ENCODE measurements around the gene TLL2. TPM values are rescaled to one million over a fixed set of nuclear protein-coding genes. Genes with fewer than 3 reads are reported as not detected.

TLL2 gene
- polyA plus RNA-seq, 3 donors, result not detected

DNA sequence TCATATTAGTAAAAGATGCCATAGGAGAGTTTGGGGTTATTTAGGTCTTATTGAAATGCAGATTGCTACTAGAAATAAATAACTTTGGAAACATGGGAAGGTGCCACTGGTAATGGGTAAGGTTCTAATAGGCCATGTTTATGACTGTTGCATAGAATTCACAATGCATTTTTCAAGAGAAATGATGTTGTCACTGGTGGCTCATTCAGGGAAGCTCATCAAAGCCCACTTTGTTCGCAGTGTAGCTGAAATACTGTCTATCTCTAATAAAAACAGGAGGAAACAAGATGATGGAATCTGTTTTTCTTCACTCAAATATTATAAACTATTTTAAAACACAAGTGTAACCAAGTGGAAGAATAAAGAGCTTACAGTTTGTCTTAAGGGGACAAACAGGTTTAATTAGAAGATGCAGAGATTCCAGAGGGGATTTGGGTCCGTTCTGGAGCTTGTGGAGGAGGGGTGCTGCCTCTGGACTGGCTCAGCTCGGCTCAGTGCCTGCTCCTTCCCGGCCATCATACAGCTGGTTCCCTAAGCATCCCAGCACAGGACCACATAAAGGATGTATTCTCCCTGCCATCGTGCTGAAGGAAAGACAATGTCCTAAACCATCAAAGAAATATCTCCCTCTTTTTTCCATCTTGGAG, 175.3 kb downstream of the TLL2 start:
- no peak overlapping the region for H3K27ac Mint-ChIP-seq

DNA sequence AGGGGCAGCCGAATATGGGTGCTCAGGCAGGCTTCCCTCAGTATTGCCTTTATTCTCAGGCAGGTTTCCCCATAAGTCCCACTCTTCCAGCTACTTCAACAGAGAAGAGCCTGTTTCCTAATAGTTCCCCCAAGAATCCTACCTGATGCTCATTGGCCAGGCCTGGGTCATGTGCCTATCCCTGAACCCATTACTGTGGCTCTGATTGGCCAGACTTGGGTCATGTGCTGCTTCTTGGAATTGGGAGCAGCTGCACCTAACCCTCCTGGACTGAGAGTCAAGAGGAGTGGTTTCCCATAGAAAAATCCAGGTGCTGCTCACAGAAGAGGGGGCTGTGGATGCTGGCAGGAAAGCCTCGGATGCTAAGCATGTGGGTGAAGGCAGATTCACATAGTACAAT, 176.6 kb downstream of the TLL2 start:
- TF ChIP-seq, protein P1, sequence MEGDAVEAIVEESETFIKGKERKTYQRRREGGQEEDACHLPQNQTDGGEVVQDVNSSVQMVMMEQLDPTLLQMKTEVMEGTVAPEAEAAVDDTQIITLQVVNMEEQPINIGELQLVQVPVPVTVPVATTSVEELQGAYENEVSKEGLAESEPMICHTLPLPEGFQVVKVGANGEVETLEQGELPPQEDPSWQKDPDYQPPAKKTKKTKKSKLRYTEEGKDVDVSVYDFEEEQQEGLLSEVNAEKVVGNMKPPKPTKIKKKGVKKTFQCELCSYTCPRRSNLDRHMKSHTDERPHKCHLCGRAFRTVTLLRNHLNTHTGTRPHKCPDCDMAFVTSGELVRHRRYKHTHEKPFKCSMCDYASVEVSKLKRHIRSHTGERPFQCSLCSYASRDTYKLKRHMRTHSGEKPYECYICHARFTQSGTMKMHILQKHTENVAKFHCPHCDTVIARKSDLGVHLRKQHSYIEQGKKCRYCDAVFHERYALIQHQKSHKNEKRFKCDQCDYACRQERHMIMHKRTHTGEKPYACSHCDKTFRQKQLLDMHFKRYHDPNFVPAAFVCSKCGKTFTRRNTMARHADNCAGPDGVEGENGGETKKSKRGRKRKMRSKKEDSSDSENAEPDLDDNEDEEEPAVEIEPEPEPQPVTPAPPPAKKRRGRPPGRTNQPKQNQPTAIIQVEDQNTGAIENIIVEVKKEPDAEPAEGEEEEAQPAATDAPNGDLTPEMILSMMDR (IDR thresholded peaks at IDR 0.05), result no peak
- Mint-ChIP-seq H3K36me3 (no peaks in the 10 kb centered on the region), H3K4me1 (peaks cover 5% of the 10 kb centered on the region), H3K27ac (no peak overlapping the region), H3K9me3 (peaks cover 0 to 2% (median 0%) of the 10 kb centered on the region in 7 donors), H3K27me3 (ENCODE audit: low read depth in 3 of 3) (peaks cover 0 to 6% (median 0%) of the 10 kb centered on the region in 3 donors), H3K4me3 (no peak overlapping the region)
- intact Hi-C loops (cut with micrococcal nuclease), result no loop called here
- WGBS (ENCODE audit: insufficient coverage), result no CpG with 5 or more reads among the region's 2 CpGs
- H3K27me3 ChIP-seq (ENCODE audit: control insufficient read depth in 2 of 2, insufficient read depth in 2 of 2, low read length in 2 of 2), result no peaks in the 10 kb centered on the region
- no peak overlapping the region for H3K9ac ChIP-seq (ENCODE audit: insufficient read depth, low read length, poor library complexity, severe bottlenecking)
- no peaks in the 10 kb centered on the region for H3K79me2 ChIP-seq (ENCODE audit: insufficient read depth, low read length)
- H2AFZ ChIP-seq (ENCODE audit: insufficient read depth, low read depth, low read length, poor library complexity, severe bottlenecking), result no peak overlapping the region
- H3K36me3 ChIP-seq (replicated peaks in 1 of 2; ENCODE audit: control insufficient read depth in 1 of 2, insufficient read depth in 2 of 2, low read length in 2 of 2), result no peaks in the 10 kb centered on the region
- DNase-seq, result no peak
- no peaks in the 10 kb centered on the region for H3K9me3 ChIP-seq (replicated peaks in 1 of 2; ENCODE audit: control insufficient read depth in 1 of 2, insufficient read depth in 1 of 2, low read length in 2 of 2)
- no peak overlapping the region for H3K4me2 ChIP-seq (replicated peaks; ENCODE audit: extremely low read depth, low read length, poor library complexity, severe bottlenecking)
- no peaks in the 10 kb centered on the region for H4K20me1 ChIP-seq (ENCODE audit: insufficient read depth, low read length)
- H3K4me3 ChIP-seq (replicated peaks in 1 of 3; ENCODE audit: low read depth in 2 of 3, low read length in 3 of 3), result no peak overlapping the region
- H3K27ac ChIP-seq (ENCODE audit: low read depth in 1 of 2, low read length in 2 of 2), result no peak overlapping the region
- H3K4me1 ChIP-seq (ENCODE audit: control insufficient read depth in 1 of 2, insufficient read depth in 2 of 2, low read length in 2 of 2), result no peaks in the 10 kb centered on the region

More for the DNA sequence above, 175.3 kb downstream of the TLL2 start:
- H4K20me1 ChIP-seq (ENCODE audit: insufficient read depth, low read length), result no peaks in the 10 kb centered on the region
- H3K9me3 ChIP-seq (replicated peaks in 1 of 2; ENCODE audit: control insufficient read depth in 1 of 2, insufficient read depth in 1 of 2, low read length in 2 of 2), result no peaks in the 10 kb centered on the region
- H3K4me1 ChIP-seq (ENCODE audit: control insufficient read depth in 1 of 2, insufficient read depth in 2 of 2, low read length in 2 of 2), result no peaks in the 10 kb centered on the region
- no peak overlapping the region for H2AFZ ChIP-seq (ENCODE audit: insufficient read depth, low read depth, low read length, poor library complexity, severe bottlenecking)
- no peak overlapping the region for H3K4me3 ChIP-seq (replicated peaks in 1 of 3; ENCODE audit: low read depth in 2 of 3, low read length in 3 of 3)
- 0% methylated on average over 1 of the region's 5 CpGs for WGBS (ENCODE audit: insufficient coverage)
- Mint-ChIP-seq H3K4me1 (peaks cover 5% of the 10 kb centered on the region), H3K27me3 (ENCODE audit: low read depth in 3 of 3) (peaks cover 0 to 6% (median 0%) of the 10 kb centered on the region in 3 donors), H3K9me3 (peaks cover 0 to 2% (median 0%) of the 10 kb centered on the region in 7 donors), H3K4me3 (no peak overlapping the region), H3K36me3 (no peaks in the 10 kb centered on the region)
- intact Hi-C loops (cut with micrococcal nuclease), result no loop called here
- H3K9ac ChIP-seq (ENCODE audit: insufficient read depth, low read length, poor library complexity, severe bottlenecking), result no peak overlapping the region
- H3K79me2 ChIP-seq (ENCODE audit: insufficient read depth, low read length), result no peaks in the 10 kb centered on the region
- TF ChIP-seq, protein P1 (IDR thresholded peaks at IDR 0.05), result no peak
- no peak overlapping the region for H3K4me2 ChIP-seq (replicated peaks; ENCODE audit: extremely low read depth, low read length, poor library complexity, severe bottlenecking)
- no peaks in the 10 kb centered on the region for H3K36me3 ChIP-seq (replicated peaks in 1 of 2; ENCODE audit: control insufficient read depth in 1 of 2, insufficient read depth in 2 of 2, low read length in 2 of 2)
- H3K27ac ChIP-seq (ENCODE audit: low read depth in 1 of 2, low read length in 2 of 2), result no peak overlapping the region
- H3K27me3 ChIP-seq (ENCODE audit: control insufficient read depth in 2 of 2, insufficient read depth in 2 of 2, low read length in 2 of 2), result no peaks in the 10 kb centered on the region
- DNase-seq, result no peak
